Measurements from ENCODE around the gene CAMKK1. TPM values are rescaled to one million over a fixed set of nuclear protein-coding genes. Genes with fewer than 3 reads are reported as not detected.

CAMKK1 gene
- total and polyA plus RNA-seq, 2 donors (not counting 1 experiment from before 2014, with no cell fraction given): 4.5 to 35.9 TPM

- no peaks in the 10 kb centered on the region for H3K9me3 ChIP-seq (ENCODE audit: control extremely low read depth in 1 of 3, control insufficient read depth in 2 of 3, insufficient read depth in 1 of 3, low read length in 2 of 3)
- DNase-seq (no peak), ATAC-seq (ENCODE audit: low read depth) (no peak)
- WGBS (ENCODE audit: insufficient coverage): 92% methylated on average over 10 of the region's 10 CpGs
- no peaks in the 10 kb centered on the region for H3K4me1 Mint-ChIP-seq
- no peaks in the 10 kb centered on the region for H4K20me1 ChIP-seq (ENCODE audit: control insufficient read depth, insufficient read depth, low read length, poor library complexity, severe bottlenecking)
- CTCF ChIA-PET: interaction anchor here (1.3 kb wide), 1 partner anchor 11 kb away, joined by 3 read pairs; no protein-coding TSS in a partner anchor
- no peaks in the 10 kb centered on the region for H3K27me3 ChIP-seq (replicated peaks in 1 of 4; ENCODE audit: control extremely low read depth in 1 of 4, control insufficient read depth in 3 of 4, insufficient read depth in 4 of 4, low read length in 3 of 4)
- no peak overlapping the region for H3K27ac ChIP-seq (ENCODE audit: low read length in 2 of 2)
- peaks cover 10% of the 10 kb centered on the region for H3K27me3 Mint-ChIP-seq
- H3K27ac Mint-ChIP-seq: no peak overlapping the region
- POLR2A ChIA-PET: no interaction called here
- intact Hi-C loops (cut with micrococcal nuclease): no loop called here
- H2AFZ ChIP-seq (ENCODE audit: insufficient read depth, low read depth, low read length, poor library complexity, severe bottlenecking): no peak overlapping the region
- H3K9me3 Mint-ChIP-seq (ENCODE audit: insufficient read depth): no peaks in the 10 kb centered on the region
- no peaks in the 10 kb centered on the region for H3K79me2 ChIP-seq (ENCODE audit: control insufficient read depth, insufficient read depth, low read length)
- no peak overlapping the region for H3K4me3 Mint-ChIP-seq
- no peak overlapping the region for H3K9ac ChIP-seq (ENCODE audit: low read length)
- no peak overlapping the region for H3K4me3 ChIP-seq (ENCODE audit: control extremely low read depth in 1 of 5, extremely low read depth in 1 of 5, insufficient read depth in 1 of 5, low read depth in 2 of 5, low read length in 4 of 5)
- no peak for TF ChIP-seq EZH2 (IDR thresholded peaks at IDR 0.05; ENCODE audit: borderline replicate concordance, insufficient read depth, low read depth, low read length, poor library complexity, severe bottlenecking)
- no peak for TF ChIP-seq CTCF (IDR thresholded peaks at IDR 0.05)
- no peaks in the 10 kb centered on the region for H3K4me1 ChIP-seq (ENCODE audit: control insufficient read depth in 2 of 2, insufficient read depth in 2 of 2, low read length in 2 of 2)
- H3K36me3 ChIP-seq (replicated peaks in 1 of 2; ENCODE audit: control extremely low read depth in 1 of 2, control insufficient read depth in 1 of 2, extremely low read depth in 1 of 2, insufficient read depth in 2 of 2, low read length in 1 of 2): no peaks in the 10 kb centered on the region
- H3K4me2 ChIP-seq (replicated peaks; ENCODE audit: low read depth, low read length, poor library complexity, severe bottlenecking): no peak overlapping the region
Observed at GRCh38 chr17:3852561-3852960, 40.3 kb downstream of the CAMKK1 start.

- Histone ChIP-seq H3K4me3 (ENCODE audit: control extremely low read depth in 1 of 5, extremely low read depth in 1 of 5, insufficient read depth in 1 of 5, low read depth in 2 of 5, low read length in 4 of 5) (no peak overlapping the region), H4K20me1 (ENCODE audit: control insufficient read depth, insufficient read depth, low read length, poor library complexity, severe bottlenecking) (no peaks in the 10 kb centered on the region), H3K36me3 (replicated peaks in 1 of 2; ENCODE audit: control extremely low read depth in 1 of 2, control insufficient read depth in 1 of 2, extremely low read depth in 1 of 2, insufficient read depth in 2 of 2, low read length in 1 of 2) (no peaks in the 10 kb centered on the region), H3K27ac (ENCODE audit: low read length in 2 of 2) (no peak overlapping the region), H3K9me3 (ENCODE audit: control extremely low read depth in 1 of 3, control insufficient read depth in 2 of 3, insufficient read depth in 1 of 3, low read length in 2 of 3) (no peaks in the 10 kb centered on the region), H3K4me2 (replicated peaks; ENCODE audit: low read depth, low read length, poor library complexity, severe bottlenecking) (no peak overlapping the region), H3K27me3 (replicated peaks in 1 of 4; ENCODE audit: control extremely low read depth in 1 of 4, control insufficient read depth in 3 of 4, insufficient read depth in 4 of 4, low read length in 3 of 4) (no peaks in the 10 kb centered on the region), H3K79me2 (ENCODE audit: control insufficient read depth, insufficient read depth, low read length) (no peaks in the 10 kb centered on the region), H3K9ac (ENCODE audit: low read length) (no peak overlapping the region), H3K4me1 (ENCODE audit: control insufficient read depth in 2 of 2, insufficient read depth in 2 of 2, low read length in 2 of 2) (peaks cover under 1% of the 10 kb centered on the region in 2 donors), H2AFZ (ENCODE audit: insufficient read depth, low read depth, low read length, poor library complexity, severe bottlenecking) (no peak overlapping the region)
- Mint-ChIP-seq H3K4me3 (no peak overlapping the region), H3K27ac (no peak overlapping the region), H3K9me3 (ENCODE audit: insufficient read depth) (no peaks in the 10 kb centered on the region), H3K4me1 (no peaks in the 10 kb centered on the region), H3K27me3 (peaks cover 10% of the 10 kb centered on the region)
- POLR2A ChIA-PET: no interaction called here
- DNase-seq: no peak
- intact Hi-C loops (cut with micrococcal nuclease): no loop called here
- 93% methylated on average over 24 of the region's 24 CpGs for WGBS (ENCODE audit: insufficient coverage)
- no peak for ATAC-seq (ENCODE audit: low read depth)
- TF ChIP-seq CTCF (IDR thresholded peaks at IDR 0.05) (no peak), EZH2 (IDR thresholded peaks at IDR 0.05; ENCODE audit: borderline replicate concordance, insufficient read depth, low read depth, low read length, poor library complexity, severe bottlenecking) (no peak)
- CTCF ChIA-PET: interaction anchor here (1.2 to 1.3 kb wide), 2 partner anchors 12 to 24 kb away, joined by 3 to 4 read pairs; no protein-coding TSS in a partner anchor
Observed at GRCh38 chr17:3851461-3852100, 41.3 kb downstream of the CAMKK1 start.

Measured in B cell (primary cell).